ENCODE data around the gene KCNG2. TPM values are rescaled to one million over a fixed set of nuclear protein-coding genes. Genes with fewer than 3 reads are reported as not detected.

KCNG2 gene
- total RNA-seq, 4 donors from 2014 or later: 0.27 TPM; not detected in 3

GRCh38 chr18:79883461-79884293 is 85.9 kb downstream of the KCNG2 start:
- 85 to 88% methylated on average over 5 to 16 of the region's 31 CpGs for WGBS, 2 donors (ENCODE audit: low coverage in 1 of 2)
- H3K36me3 ChIP-seq: no peaks in the 10 kb centered on the region
- no peak for ATAC-seq
- H3K4me3 ChIP-seq: no peak overlapping the region
- peaks cover 13% of the 10 kb centered on the region for H3K27me3 ChIP-seq
- H3K9me3 ChIP-seq: peaks cover 0 to 17% (median 0%) of the 10 kb centered on the region in 3 donors
- H3K4me1 ChIP-seq: no peaks in the 10 kb centered on the region
- TF ChIP-seq, protein P1, sequence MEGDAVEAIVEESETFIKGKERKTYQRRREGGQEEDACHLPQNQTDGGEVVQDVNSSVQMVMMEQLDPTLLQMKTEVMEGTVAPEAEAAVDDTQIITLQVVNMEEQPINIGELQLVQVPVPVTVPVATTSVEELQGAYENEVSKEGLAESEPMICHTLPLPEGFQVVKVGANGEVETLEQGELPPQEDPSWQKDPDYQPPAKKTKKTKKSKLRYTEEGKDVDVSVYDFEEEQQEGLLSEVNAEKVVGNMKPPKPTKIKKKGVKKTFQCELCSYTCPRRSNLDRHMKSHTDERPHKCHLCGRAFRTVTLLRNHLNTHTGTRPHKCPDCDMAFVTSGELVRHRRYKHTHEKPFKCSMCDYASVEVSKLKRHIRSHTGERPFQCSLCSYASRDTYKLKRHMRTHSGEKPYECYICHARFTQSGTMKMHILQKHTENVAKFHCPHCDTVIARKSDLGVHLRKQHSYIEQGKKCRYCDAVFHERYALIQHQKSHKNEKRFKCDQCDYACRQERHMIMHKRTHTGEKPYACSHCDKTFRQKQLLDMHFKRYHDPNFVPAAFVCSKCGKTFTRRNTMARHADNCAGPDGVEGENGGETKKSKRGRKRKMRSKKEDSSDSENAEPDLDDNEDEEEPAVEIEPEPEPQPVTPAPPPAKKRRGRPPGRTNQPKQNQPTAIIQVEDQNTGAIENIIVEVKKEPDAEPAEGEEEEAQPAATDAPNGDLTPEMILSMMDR (IDR thresholded peaks at IDR 0.05): no peak
- H3K27ac ChIP-seq: no peak overlapping the region

GRCh38 chr18:79884294-79884962 is 86.7 kb downstream of the KCNG2 start:
- Histone ChIP-seq H3K36me3 (no peaks in the 10 kb centered on the region), H3K27ac (no peak overlapping the region), H3K4me1 (no peaks in the 10 kb centered on the region), H3K9me3 (peaks cover 0 to 20% (median 0%) of the 10 kb centered on the region in 3 donors), H3K4me3 (no peak overlapping the region), H3K27me3 (peaks cover 13% of the 10 kb centered on the region)
- no CpG with 5 or more reads among the region's 29 CpGs for WGBS, 2 donors (ENCODE audit: low coverage in 1 of 2)
- no peak for ATAC-seq
- TF ChIP-seq POLR2AphosphoS5 (IDR thresholded peaks at IDR 0.05): no peak
- TF ChIP-seq POLR2A (IDR thresholded peaks at IDR 0.05): no peak
- TF ChIP-seq, protein P1 (IDR thresholded peaks at IDR 0.05): no peak
- TF ChIP-seq EP300 (IDR thresholded peaks at IDR 0.05): no peak

DNA sequence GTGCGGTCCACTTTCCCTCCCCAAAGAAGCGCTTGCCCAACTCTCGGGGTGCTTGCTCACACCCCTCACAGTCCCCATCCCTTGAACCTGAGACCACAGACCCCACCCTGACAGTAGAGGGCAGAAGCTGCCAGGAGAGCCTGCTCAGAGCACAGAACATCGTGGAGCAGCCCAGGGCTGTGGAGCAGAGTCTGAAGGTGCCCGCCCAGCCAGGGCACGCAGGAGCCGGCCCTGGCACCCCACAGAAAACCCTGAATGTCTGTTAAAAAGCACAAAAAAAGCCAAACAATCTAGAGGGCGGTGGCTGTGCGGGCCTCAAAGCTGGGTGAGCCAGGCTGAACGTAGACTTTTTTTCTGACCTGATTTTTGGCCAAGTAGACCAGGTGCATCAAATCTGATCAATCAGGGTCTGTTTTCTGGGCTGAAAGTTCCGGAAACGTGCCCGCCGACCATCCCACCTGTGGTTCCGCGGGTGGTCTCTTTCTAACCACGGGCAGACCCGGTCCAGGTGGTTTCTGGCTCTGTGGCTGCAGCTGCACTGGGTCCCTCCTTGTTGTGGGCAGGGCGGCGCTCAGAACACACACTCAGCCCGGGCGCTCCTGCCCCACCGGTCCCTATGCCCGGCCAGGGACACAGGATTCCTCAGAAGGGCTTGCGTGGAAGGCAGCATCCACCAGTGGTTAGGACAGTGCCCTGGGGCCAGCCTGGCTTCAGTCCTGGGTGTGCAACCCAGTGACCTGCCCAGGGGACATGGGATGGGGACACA is 87.4 kb downstream of the KCNG2 start:
- peaks cover 0 to 27% (median 0%) of the 10 kb centered on the region in 3 donors for H3K9me3 ChIP-seq
- H3K4me3 ChIP-seq: no peak overlapping the region
- 81 to 91% methylated on average over 3 to 4 of the region's 25 CpGs for WGBS, 2 donors (ENCODE audit: low coverage in 1 of 2)
- no peak for ATAC-seq
- H3K27me3 ChIP-seq: peaks cover 13% of the 10 kb centered on the region
- no peaks in the 10 kb centered on the region for H3K36me3 ChIP-seq
- no peaks in the 10 kb centered on the region for H3K4me1 ChIP-seq
- TF ChIP-seq POLR2A (IDR thresholded peaks at IDR 0.05): no peak
- TF ChIP-seq POLR2AphosphoS5 (IDR thresholded peaks at IDR 0.05): no peak
- TF ChIP-seq, protein P1 (IDR thresholded peaks at IDR 0.05): no peak
- TF ChIP-seq EP300 (IDR thresholded peaks at IDR 0.05): no peak
- no peak overlapping the region for H3K27ac ChIP-seq

DNA sequence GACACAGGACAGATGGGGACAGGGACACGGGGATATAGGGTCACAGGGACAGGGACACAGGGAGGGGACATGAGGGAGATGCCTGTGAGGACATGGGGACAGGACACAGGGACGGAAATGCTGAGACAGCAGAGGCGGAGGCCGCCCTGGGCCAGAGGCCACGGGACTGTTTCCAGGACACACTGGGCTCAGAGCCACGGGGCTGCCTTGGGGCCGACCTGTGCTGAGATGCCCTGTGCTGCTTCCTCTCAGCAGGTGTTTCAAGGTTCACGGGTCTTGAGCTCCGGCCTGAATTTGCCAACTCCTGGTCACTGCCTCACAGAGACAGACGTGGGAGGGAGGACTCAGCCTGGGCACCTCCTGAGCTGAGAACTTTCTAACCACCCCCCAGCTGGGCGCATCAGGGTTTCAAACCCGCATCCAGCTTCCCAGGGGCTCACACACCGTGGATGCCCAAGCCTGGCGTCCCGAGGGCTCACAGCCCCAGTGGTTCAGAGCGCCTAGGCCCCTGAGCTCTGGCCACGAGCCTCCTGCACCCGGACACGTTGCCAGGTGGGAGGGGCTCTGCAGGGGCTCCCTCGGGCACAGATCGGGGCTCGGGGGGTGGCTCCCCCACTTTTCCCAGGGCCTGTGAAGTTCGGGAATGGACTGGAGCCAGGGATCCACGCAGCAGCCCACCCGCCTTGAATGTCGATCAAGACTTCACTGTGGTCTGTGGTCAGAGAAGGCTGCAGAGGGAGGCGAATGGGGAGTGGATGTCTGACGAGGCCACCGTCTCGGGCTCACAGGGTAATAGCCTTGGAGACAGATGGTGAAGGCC is 89.7 kb downstream of the KCNG2 start:
- 90 to 91% methylated on average over 5 to 13 of the region's 30 CpGs for WGBS, 2 donors (ENCODE audit: low coverage in 1 of 2)
- H3K27ac ChIP-seq: no peak overlapping the region
- no peak overlapping the region for H3K4me3 ChIP-seq
- H3K27me3 ChIP-seq: peaks cover 13% of the 10 kb centered on the region
- ATAC-seq: no peak
- H3K4me1 ChIP-seq: no peaks in the 10 kb centered on the region
- no peaks in the 10 kb centered on the region for H3K36me3 ChIP-seq
- TF ChIP-seq EP300 (IDR thresholded peaks at IDR 0.05): no peak
- TF ChIP-seq, protein P1 (IDR thresholded peaks at IDR 0.05): no peak
- peaks cover 0 to 50% (median 3%) of the 10 kb centered on the region in 3 donors for H3K9me3 ChIP-seq

Data from gastroesophageal sphincter (tissue), 4 donors.